ENCODE measurements around the gene ETV5.

The ETV5 gene

DNA sequence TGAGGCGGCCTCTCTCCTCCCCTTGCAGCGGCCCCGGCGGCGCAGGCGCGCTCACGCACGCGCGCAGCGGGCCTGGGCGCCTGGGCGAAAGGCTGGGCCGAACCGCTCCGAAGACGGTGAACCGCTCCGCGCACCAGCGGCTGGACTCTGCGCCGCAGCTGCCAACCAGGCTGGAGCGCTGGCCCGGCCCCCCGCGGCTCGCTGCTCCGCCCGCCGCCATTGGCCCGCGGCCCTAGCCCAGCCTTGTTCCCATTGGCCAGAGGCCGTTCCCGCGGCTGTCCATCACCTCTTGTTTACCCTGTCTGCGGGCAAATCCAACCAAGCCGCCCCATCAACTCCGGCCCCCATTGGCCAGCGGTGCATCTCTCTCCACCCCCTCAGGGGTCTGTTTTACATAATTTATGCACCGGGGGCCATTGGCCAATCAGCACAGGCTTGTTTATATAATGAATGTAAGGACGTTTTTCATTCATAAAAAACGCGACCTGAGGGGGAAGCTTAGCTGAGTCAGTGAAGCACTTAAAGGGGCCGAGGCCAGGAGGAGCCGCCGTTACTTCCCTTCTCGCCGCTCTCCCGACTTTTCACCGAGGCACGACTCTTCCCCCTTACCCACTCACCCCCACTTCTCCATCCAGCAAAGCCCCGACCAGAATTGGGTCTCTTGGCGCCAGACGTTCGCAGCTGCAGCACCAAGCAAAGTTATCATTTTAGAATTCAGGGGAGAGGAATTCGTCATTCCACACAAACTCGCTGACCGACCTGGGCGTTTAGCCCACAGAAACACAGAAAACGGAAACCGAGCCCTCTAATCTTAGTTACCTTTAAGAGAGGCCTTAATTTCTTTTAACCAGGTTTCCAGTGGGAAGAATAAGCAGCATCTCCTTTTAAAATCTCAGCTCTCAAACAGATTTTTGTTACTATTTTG, at the start of gene ETV5:
Gene ETV5 (minus strand): TSS at position 149 of the 925 bp plus-strand sequence. CDS start 3,221 bp downstream, outside the sequence.
- Histone ChIP-seq H3K4me1 (ENCODE audit: control insufficient read depth, insufficient read depth, low read length) (peaks cover 11% of the 10 kb centered on the region; the same call in 1 of the 2 replicates), H3K4me3 (ENCODE audit: low read depth, low read length) (peak within 1 kb of the TSS; percentile 68), H3K9me3 (ENCODE audit: control insufficient read depth, insufficient read depth, low read depth, low read length) (no peaks in the 10 kb centered on the region), H3K27ac (ENCODE audit: extremely low read depth, low read depth, low read length) (peak within 1 kb of the TSS; percentile 46; the same call in 1 of the 2 replicates), H3K36me3 (ENCODE audit: control insufficient read depth in 2 of 2, insufficient read depth in 1 of 2, low read length in 2 of 2) (no peaks in the 10 kb centered on the region)
- ChIA-PET POLR2A (interaction anchor here (0.7 to 2.0 kb wide), 3 partner anchors 12 to 399 kb away, joined by 3 to 8 read pairs (median 5); no protein-coding TSS in a partner anchor), CTCF (no interaction called here)
- 0 out of 2 replicates have a peak, but pooled peaks have one; percentile 15 for TF ChIP-seq ZNF600 (tag by site-specific recombination; IDR thresholded peaks at IDR 0.05)
- TF ChIP-seq, protein P1, sequence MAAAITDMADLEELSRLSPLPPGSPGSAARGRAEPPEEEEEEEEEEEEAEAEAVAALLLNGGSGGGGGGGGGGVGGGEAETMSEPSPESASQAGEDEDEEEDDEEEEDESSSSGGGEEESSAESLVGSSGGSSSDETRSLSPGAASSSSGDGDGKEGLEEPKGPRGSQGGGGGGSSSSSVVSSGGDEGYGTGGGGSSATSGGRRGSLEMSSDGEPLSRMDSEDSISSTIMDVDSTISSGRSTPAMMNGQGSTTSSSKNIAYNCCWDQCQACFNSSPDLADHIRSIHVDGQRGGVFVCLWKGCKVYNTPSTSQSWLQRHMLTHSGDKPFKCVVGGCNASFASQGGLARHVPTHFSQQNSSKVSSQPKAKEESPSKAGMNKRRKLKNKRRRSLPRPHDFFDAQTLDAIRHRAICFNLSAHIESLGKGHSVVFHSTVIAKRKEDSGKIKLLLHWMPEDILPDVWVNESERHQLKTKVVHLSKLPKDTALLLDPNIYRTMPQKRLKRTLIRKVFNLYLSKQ (tag by site-specific recombination; IDR thresholded peaks at IDR 0.05; ENCODE audit: borderline replicate concordance) = no peak
- no peak for TF ChIP-seq REPIN1 (tag by site-specific recombination; IDR thresholded peaks at IDR 0.05; ENCODE audit: low read depth)
- TF ChIP-seq ZNF335 (tag by site-specific recombination; conservative IDR thresholded peaks at IDR 0.05) = peak; percentile 72
- TF ChIP-seq ZNF571 (tag by site-specific recombination; IDR thresholded peaks at IDR 0.05) = no peak
- TF ChIP-seq RBAK (tag by site-specific recombination; IDR thresholded peaks at IDR 0.05) = no peak
- TF ChIP-seq PRDM1 (tag by site-specific recombination; IDR thresholded peaks at IDR 0.05) = peak; percentile 53; the same call in 1 of the 2 replicates
- peak; percentile 45 for TF ChIP-seq ZNF629 (tag by site-specific recombination; IDR thresholded peaks at IDR 0.05)
- TF ChIP-seq, protein P2, sequence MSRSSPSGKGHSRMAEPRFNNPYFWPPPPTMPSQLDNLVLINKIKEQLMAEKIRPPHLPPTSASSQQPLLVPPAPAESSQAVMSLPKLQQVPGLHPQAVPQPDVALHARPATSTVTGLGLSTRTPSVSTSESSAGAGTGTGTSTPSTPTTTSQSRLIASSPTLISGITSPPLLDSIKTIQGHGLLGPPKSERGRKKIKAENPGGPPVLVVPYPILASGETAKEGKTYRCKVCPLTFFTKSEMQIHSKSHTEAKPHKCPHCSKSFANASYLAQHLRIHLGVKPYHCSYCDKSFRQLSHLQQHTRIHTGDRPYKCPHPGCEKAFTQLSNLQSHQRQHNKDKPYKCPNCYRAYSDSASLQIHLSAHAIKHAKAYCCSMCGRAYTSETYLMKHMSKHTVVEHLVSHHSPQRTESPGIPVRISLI (tag by site-specific recombination; IDR thresholded peaks at IDR 0.05) = peak; percentile 94
- peak; percentile 65; the same call in 1 of the 2 replicates for TF ChIP-seq GLIS1 (tag by site-specific recombination; IDR thresholded peaks at IDR 0.05)
- peak; percentile 64; the same call in 1 of the 2 replicates for TF ChIP-seq SP3 (tag by site-specific recombination; IDR thresholded peaks at IDR 0.05)
- peak; percentile 41; the same call in 1 of the 2 replicates for TF ChIP-seq ZFP37 (tag by site-specific recombination; IDR thresholded peaks at IDR 0.05)
- peak; percentile 65 for TF ChIP-seq ZBTB17 (tag by site-specific recombination; IDR thresholded peaks at IDR 0.05)
- TF ChIP-seq ZBTB8A (tag by site-specific recombination; IDR thresholded peaks at IDR 0.05) = peak; percentile 50; the same call in 1 of the 2 replicates
- peak; percentile 30 for TF ChIP-seq ZBTB26 (tag by site-specific recombination; optimal IDR thresholded peaks at IDR 0.05)
- no peak for TF ChIP-seq ZNF768 (tag by site-specific recombination; IDR thresholded peaks at IDR 0.05)
- TF ChIP-seq, protein P3, sequence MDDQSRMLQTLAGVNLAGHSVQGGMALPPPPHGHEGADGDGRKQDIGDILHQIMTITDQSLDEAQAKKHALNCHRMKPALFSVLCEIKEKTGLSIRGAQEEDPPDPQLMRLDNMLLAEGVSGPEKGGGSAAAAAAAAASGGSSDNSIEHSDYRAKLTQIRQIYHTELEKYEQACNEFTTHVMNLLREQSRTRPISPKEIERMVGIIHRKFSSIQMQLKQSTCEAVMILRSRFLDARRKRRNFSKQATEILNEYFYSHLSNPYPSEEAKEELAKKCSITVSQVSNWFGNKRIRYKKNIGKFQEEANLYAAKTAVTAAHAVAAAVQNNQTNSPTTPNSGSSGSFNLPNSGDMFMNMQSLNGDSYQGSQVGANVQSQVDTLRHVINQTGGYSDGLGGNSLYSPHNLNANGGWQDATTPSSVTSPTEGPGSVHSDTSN (CRISPR knock-in tag; IDR thresholded peaks at IDR 0.05) = peak; percentile 95
- peak; percentile 20; the same call in 1 of the 2 replicates for TF ChIP-seq SP7 (tag by site-specific recombination; IDR thresholded peaks at IDR 0.05)
- peak; percentile 59; the same call in 1 of the 2 replicates for TF ChIP-seq HIC1 (tag by site-specific recombination; IDR thresholded peaks at IDR 0.05)
- TF ChIP-seq, protein P4, sequence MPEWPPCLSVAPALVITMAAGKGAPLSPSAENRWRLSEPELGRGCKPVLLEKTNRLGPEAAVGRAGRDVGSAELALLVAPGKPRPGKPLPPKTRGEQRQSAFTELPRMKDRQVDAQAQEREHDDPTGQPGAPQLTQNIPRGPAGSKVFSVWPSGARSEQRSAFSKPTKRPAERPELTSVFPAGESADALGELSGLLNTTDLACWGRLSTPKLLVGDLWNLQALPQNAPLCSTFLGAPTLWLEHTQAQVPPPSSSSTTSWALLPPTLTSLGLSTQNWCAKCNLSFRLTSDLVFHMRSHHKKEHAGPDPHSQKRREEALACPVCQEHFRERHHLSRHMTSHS (tag by site-specific recombination; IDR thresholded peaks at IDR 0.05) = no peak
- no peak for TF ChIP-seq ZNF155 (tag by site-specific recombination; IDR thresholded peaks at IDR 0.05)
- 0 out of 2 replicates have a peak, but pooled peaks have one; percentile 28 for TF ChIP-seq ZNF24 (tag by site-specific recombination; IDR thresholded peaks at IDR 0.05)
- TF ChIP-seq, protein P5, sequence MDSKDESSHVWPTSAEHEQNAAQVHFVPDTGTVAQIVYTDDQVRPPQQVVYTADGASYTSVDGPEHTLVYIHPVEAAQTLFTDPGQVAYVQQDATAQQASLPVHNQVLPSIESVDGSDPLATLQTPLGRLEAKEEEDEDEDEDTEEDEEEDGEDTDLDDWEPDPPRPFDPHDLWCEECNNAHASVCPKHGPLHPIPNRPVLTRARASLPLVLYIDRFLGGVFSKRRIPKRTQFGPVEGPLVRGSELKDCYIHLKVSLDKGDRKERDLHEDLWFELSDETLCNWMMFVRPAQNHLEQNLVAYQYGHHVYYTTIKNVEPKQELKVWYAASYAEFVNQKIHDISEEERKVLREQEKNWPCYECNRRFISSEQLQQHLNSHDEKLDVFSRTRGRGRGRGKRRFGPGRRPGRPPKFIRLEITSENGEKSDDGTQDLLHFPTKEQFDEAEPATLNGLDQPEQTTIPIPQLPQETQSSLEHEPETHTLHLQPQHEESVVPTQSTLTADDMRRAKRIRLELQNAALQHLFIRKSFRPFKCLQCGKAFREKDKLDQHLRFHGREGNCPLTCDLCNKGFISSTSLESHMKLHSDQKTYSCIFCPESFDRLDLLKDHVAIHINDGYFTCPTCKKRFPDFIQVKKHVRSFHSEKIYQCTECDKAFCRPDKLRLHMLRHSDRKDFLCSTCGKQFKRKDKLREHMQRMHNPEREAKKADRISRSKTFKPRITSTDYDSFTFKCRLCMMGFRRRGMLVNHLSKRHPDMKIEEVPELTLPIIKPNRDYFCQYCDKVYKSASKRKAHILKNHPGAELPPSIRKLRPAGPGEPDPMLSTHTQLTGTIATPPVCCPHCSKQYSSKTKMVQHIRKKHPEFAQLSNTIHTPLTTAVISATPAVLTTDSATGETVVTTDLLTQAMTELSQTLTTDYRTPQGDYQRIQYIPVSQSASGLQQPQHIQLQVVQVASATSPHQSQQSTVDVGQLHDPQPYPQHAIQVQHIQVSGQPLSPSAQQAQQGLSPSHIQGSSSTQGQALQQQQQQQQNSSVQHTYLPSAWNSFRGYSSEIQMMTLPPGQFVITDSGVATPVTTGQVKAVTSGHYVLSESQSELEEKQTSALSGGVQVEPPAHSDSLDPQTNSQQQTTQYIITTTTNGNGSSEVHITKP (tag by site-specific recombination; IDR thresholded peaks at IDR 0.05) = peak; percentile 14; the same call in 1 of the 2 replicates
